Suppressor macrophage treated with lipopolysaccharide for 4 hours (primary cell): Measurements from ENCODE around the gene IZUMO2.

Experiments used
- DNase-seq: peaks from one replicate; pipeline ENCODE4 v3.0.0-alpha.2; 2020

IZUMO2 gene

DNA sequence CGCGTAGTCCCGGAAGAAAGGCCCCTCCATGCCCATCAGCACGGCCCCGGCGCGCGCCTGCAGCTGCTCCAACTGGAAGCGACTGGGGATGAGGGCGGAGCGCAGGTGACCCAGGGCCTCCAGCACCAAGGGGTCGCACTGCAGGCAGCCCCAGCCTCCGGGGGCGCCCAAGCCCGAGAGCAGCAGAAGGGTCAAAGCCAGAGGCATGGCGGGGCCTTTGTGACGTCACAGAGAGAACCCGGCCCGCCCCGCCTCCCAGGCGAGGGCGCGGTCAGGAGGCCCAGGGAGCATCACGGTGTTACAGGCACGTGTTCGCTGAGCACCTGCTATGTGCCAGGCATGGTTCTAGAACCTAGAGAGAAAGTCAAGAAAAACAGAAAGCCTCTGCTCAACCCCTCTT lies at the start of gene IZUMO2:
IZUMO2 (minus strand) TSS at position 294 of the 400 bp plus-strand sequence; CDS start at position 207, 87 bp downstream.
- no peak for DNase-seq

- DNase-seq: no peak
Observed at GRCh38 chr19:50210425-50210824, 47.3 kb upstream of the IZUMO2 start.

DNA sequence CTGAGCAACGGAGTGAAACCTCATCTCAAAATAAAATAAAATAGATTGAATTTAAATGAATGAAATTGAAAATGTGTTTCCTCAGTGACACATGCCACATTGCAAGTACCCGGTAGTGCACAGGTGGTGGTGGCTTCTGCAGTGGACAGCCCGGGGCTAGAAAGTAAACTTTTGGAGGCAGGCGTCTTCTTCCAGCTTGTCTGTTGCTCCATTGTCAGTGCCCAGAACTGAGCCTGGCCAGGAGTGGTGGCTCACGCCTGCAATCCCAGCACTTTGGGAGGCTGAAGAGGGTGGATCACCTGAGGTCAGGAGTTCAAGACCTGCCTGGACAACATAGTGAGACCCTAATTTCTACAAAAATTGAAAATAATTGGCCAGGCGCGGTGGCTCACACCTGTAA lies 46.0 kb upstream of the IZUMO2 start:
- no peak for DNase-seq

- DNase-seq: no peak
Observed at GRCh38 chr19:50207730-50208129, 44.6 kb upstream of the IZUMO2 start.

DNA sequence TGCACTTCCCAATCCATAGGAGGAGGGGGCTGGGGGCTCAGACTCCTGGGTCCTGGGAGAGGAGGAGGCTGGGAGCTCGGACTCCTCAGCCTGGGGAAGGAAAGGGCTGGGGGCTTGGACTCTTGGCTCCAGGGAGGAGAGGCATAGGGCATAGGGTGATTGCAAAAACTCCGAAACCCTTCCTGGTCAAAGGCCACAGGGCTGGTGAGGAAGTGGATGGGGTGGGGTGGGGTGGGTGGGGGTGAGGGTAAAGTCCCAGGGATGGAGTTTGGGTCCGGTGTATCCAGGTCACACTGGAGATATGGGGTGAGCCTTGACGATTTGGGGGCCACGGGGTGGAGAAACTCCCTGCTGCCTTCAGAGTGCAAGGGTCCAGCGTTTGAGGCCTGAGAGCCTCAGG lies 43.1 kb upstream of the IZUMO2 start:
- DNase-seq: no peak

GRCh38 chr19:50205681-50206138 lies 42.6 kb upstream of the IZUMO2 start:
- DNase-seq: no peak

- DNase-seq: no peak
Observed at GRCh38 chr19:50204811-50205675, 42.0 kb upstream of the IZUMO2 start.

DNA sequence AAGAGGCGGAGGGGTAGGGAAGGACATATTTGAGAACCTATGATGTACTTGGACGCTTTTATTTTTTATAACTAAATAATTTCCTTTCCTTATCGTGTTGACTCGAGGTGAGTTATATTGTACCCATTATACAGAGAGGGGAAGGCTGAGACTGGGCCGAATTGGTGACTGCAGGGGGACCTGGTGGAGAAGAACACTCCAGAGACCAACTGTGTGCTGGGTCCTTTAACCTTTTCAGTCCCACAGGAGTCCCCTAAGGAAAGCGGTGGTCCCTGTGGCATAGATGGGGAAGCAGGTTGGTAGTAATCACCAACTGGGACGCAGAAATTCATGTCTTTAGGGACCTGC lies 41.0 kb upstream of the IZUMO2 start:
- DNase-seq: no peak

DNA sequence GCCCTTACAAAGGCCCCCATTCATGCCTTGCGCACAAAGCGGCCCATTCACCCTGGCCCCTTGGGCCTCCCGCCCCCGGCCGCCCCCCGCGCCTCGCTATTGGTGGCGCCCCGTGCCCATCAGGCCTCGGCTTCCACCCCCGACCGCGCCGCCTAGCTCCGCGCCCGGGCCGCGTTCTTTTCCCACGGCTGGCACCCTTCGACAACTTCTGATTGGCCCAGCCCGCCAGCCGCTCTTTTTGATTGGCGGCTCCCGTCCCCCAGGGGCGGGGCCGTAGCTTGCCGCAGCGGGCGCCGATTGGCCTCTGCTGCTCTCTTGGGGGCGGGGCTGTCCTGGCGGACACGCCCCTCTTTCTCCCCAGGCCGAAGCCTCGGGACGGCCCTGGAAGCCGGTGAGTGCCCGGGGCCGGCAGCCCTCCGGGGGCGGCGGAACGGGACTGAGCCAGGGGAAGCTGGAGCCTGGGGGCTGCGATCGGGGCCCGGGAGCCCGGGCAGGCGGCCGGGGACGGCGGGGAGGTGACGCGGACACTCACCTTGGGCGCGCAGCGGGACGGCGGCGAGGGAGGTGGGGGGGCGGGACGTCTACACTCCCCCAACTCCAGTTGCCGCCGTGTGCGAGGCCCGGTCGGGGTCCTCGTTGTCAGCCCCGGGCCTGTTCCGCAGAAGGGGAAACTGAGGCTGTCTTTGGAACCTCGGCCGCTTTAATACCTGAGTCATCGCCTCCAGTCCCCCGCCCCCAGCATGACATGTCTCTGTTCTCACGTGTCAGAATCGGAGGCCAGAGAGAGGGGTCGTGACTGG lies 40.4 kb upstream of the IZUMO2 start, which contains the start of gene MYH14:
MYH14 (plus strand) TSS at position 342 of the 800 bp plus-strand sequence. CDS start 6,744 bp downstream, outside the sequence.
- DNase-seq: peak; percentile 37

- DNase-seq: no peak
Observed at GRCh38 chr19:50202962-50203280, 39.8 kb upstream of the IZUMO2 start.

DNA sequence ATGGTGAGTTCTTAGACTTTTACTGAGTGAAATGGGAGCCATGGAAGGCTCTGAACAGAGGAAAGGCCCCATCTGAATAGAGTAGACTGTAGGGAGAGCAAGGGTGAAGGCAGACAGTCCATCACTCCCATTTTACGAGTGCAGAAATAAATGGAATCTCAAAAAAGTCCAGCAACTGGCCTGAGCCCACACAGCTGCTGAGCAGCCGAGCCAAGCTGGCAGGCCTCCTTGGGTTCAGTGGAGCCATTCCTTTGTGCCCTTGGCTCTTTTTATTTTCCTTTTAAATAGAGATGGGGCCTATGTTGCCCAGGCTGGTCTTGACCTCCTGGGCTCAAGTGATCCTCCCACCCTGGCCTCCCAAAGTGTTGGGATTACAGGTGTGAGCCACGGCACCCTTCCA lies 39.3 kb upstream of the IZUMO2 start:
- DNase-seq: no peak

GRCh38 chr19:50199259-50199555 lies 36.1 kb upstream of the IZUMO2 start:
- no peak for DNase-seq

DNA sequence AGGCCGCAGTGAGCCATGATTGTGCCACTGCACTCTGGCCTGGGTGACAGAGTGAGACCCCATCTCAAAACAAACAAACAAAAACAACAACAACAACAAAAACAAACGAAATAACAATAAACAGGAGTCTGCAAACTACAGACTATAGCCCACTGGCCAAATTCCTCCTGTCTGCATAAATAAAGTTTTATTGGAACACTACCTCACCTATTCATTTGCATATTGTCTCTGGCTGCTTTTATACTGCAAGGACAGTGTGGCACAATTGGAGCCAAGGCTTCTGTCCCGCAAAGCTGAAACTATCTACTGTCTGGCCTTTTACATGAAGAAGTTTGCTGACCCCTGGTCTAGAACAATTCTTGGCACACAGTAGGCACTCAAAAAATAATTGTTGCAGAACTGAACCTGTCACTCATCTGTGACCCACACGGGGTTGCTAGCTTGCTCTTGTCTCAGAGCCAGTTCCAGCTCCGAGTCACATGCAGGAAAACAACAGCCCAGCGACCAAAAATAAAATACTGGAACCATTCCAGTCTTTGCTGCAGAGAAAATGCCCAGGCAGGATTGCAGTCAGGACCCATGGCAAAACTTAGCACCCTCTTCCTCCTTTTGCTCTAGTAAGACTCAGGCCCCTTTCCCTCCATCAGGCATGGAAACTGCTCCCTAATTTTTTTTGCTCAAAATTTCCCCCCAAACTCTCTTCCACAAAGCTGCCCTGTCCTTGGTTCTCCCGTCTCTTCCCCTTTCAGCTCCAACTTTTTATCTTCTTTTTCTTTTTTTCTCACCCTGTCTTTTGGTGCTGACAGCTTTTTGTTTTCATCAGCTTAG lies 35.6 kb upstream of the IZUMO2 start:
- no peak for DNase-seq

- no peak for DNase-seq
Observed at GRCh38 chr19:50197348-50197747, 34.3 kb upstream of the IZUMO2 start.

GRCh38 chr19:50196322-50196932 lies 33.3 kb upstream of the IZUMO2 start:
- no peak for DNase-seq

DNA sequence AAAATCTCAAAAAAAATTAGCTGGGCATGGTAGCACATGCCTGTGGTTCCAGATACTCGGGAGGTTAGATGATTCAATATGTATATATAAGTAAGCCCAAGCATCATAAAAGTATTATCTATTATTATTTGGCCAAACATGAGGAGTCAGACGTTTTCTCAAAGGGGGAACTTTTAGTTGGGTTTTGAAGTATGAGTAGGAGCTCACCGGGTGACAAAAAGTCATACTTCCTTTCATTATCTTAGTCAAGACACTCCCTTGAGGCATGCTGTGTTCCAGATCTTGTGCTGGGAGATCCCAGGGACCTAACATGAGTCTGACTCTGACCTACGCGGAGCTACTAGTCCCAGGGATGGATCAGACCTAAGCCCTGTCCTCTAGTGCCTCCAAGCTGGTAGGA lies 32.1 kb upstream of the IZUMO2 start:
- DNase-seq: no peak

DNA sequence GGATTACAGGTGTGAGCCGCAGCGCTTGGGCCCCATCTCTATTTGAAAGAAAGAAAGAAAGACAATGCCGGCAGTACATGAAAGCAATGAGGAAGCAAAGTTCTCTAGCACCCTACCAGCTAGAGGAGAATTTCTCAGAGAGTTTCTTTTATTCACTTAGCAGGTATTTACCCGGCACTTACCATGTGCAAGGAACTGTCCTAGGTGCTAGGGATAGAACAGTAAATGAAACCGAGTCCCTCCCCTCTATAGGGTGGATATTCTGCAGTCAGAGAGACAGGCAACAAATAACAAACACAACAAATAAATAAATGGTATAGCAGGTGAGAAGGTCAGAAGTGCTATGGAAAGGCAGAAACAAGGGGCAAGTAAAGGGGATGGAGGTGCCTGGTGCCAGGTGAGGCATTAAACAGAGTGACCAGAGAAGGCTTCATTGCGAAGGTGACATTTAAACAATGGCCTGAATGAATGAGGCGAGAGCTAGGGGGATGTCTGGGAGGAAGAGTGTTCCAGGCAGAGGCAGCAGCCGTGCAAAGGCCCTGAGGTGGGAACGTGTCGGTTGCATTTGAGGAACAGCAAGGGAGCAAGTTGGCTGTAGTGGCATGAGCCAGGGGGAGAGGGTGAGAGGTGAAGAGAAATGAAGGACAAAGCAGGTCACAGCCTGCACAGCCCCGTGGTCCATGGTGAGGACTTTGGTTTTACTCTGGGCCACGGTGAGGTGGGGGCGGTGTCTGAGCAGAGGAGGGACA lies 29.6 kb upstream of the IZUMO2 start:
- no peak for DNase-seq

GRCh38 chr19:50191216-50191615 lies 28.1 kb upstream of the IZUMO2 start:
- DNase-seq: no peak

DNA sequence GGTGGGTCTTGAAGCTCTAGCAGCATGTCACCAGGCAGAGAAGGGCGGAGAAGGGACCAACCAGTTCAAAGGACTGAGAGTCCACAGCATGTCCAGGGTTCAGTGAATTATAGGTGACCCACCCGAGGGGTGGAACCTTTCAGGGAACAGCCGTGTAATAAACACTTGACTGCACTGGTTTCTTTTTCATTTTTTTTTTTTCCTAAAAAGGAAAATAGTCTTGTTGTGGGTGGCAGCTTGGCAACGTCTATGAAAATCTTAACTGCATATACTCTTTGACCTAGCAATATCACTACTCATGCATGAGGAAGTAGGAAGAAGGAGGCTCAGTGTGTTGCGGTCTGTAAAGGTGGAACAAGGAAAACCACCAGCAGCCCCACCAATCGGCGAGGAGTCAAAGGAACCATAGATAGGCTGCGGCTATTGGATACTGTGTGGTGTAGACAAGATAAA lies 27.4 kb upstream of the IZUMO2 start:
- DNase-seq: no peak

DNA sequence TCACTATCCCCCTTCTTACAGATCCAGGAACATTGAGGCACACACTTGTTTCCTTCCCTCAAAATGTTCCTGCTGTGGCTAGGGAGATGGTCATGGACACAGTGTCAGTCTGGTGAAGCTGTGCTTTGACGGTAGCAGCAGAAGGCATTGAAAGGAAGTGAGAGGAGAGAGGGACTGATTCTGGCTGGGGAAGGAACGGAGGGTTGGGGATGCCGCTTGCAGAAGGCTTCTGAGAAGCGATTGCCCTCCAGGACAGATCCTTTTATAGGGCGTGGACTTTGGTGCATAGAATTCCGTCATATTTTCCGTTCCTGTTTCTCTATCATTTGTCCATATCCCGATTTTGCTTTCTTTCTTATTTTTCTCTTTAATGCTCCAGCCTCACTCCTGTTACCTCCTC lies 26.2 kb upstream of the IZUMO2 start:
- DNase-seq: no peak

DNA sequence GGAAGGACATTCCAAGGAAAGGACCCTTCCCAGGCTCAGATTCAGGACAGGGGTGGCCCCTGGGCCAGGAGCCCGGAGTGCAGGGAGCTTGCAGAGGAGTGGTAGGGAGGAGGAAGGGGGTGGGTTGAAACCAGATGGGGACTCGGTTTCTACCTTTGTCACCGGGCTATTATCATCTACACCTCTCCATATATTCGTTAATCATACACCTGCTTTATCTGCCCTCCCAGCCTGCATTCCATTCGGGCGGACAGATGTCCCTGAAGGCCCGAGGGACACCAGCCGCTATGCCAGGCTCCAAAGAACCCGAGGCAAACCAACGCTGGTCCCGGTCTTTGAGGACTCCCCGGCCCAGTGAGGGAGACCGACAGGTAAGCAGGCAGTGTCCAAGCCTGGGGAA lies 24.9 kb upstream of the IZUMO2 start:
- DNase-seq: no peak

- DNase-seq: no peak
Observed at GRCh38 chr19:50184196-50184595, 21.1 kb upstream of the IZUMO2 start.
